ENCODE measurements around the gene OSBPL8. TPM values are rescaled to one million over a fixed set of nuclear protein-coding genes. Genes with fewer than 3 reads are reported as not detected.

The OSBPL8 gene
- total and polyA plus RNA-seq, 9 of the 15 experiments (the other 6 are each of a cell fraction or from before 2014, with no cell fraction given): 17.4 to 82.7 (median 42.8) TPM

DNA sequence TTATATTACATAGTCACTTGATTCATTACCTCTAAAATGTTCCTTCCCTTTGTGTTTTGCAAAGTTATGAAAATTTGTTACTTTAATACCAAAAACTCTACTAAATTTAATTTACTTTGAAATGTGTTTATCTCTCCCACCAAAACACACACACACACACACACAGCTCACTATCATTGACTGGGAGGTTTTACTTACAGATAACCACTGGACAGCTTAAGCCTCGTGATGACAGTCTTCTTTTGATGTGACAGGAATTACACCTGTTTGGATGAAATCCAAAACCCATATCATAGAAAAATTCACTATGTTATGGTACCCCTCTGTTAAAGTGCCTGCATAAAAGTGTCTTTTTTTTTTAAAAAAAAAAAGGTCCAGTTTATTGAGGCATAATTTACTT, 227.0 kb downstream of the OSBPL8 start (continued):
- TF ChIP-seq ARID1B (IDR thresholded peaks at IDR 0.05) (peak; percentile 64), TEAD4 (IDR thresholded peaks at IDR 0.05; ENCODE audit: low read length) (0 out of 2 replicates have a peak, but pooled peaks have one; percentile 43), TEAD4 (CRISPR knock-in tag; IDR thresholded peaks at IDR 0.05; ENCODE audit: borderline replicate concordance) (no peak), TCF3 (CRISPR knock-in tag; IDR thresholded peaks at IDR 0.05) (peak; percentile 72), MECOM (CRISPR knock-in tag; IDR thresholded peaks at IDR 0.05) (peak; percentile 82; the same call in 1 of the 2 replicates), NFIC (IDR thresholded peaks at IDR 0.05) (peak; percentile 45), ZNF347 (CRISPR knock-in tag; IDR thresholded peaks at IDR 0.05; ENCODE audit: low read depth) (no peak), ZEB2 (IDR thresholded peaks at IDR 0.05) (0 out of 2 replicates have a peak, but pooled peaks have one; percentile 31), MEIS2 (IDR thresholded peaks at IDR 0.05; ENCODE audit: partially characterized antibody) (peak; percentile 67)

GRCh38 chr12:76329606-76330005, 230.0 kb downstream of the OSBPL8 start:
- no TSS peak for BruUV-seq (replicated peaks)
- CTCF ChIA-PET (ENCODE audit: low intra/inter-chr PET ratio): no interaction called here
- no peaks in the 10 kb centered on the region for H3K9me1 ChIP-seq (ENCODE audit: control insufficient read depth, insufficient read depth, low read length)
- no peak for FAIRE-seq
- no peak for ATAC-seq
- H3K79me2 ChIP-seq (ENCODE audit: control insufficient read depth, insufficient read depth, low read length): no peaks in the 10 kb centered on the region
- in situ Hi-C loops (cut with MboI) (no loop called here), intact Hi-C loops (cut with micrococcal nuclease) (no loop called here)
- H3K9ac ChIP-seq (ENCODE audit: insufficient read depth in 1 of 2, low read depth in 2 of 2, low read length in 2 of 2): no peak overlapping the region
- whole genome bisulfite sequencing (ENCODE audit: insufficient coverage, low coverage, missing lambda C conversion rate): 57% methylated on average over 5 of the region's 5 CpGs
- no peaks in the 10 kb centered on the region for H3K36me3 ChIP-seq (ENCODE audit: control insufficient read depth, insufficient read depth, low read length)
- no peak overlapping the region for H3K4me3 ChIP-seq
- no peaks in the 10 kb centered on the region for H4K20me1 ChIP-seq (replicated peaks; ENCODE audit: control insufficient read depth, insufficient read depth, low read length)
- H3K9me3 ChIP-seq (replicated peaks; ENCODE audit: control insufficient read depth, insufficient read depth, low read depth, low read length): no peaks in the 10 kb centered on the region
- H2AFZ ChIP-seq (ENCODE audit: low read depth, low read length): no peak overlapping the region
- no peaks in the 10 kb centered on the region for H3K27me3 ChIP-seq (ENCODE audit: control insufficient read depth in 2 of 2, insufficient read depth in 2 of 2, low read length in 2 of 2)
- no peak overlapping the region for H3K27ac ChIP-seq (ENCODE audit: extremely low read depth, low read depth, low read length)
- DNase-seq (ENCODE audit: extremely low read depth in 1 of 4, low spot score in 3 of 4): no peak
- H3K4me1 ChIP-seq (replicated peaks in 1 of 2; ENCODE audit: control insufficient read depth in 2 of 2, insufficient read depth in 2 of 2, low read length in 2 of 2): peaks cover 0 to 9% of the 10 kb centered on the region in 2 experiments; a peak in 3 of 5 replicates
- H3K4me2 ChIP-seq (ENCODE audit: insufficient read depth, low read length): no peak overlapping the region
- POLR2A ChIA-PET: interaction anchor here (0.6 kb wide), 2 partner anchors 80 to 537 kb away, joined by 3 read pairs; no protein-coding TSS in a partner anchor
- no peak for TF ChIP-seq CHD1 (IDR thresholded peaks at IDR 0.05; ENCODE audit: low read length)
- TF ChIP-seq MAX (CRISPR knock-in tag; IDR thresholded peaks at IDR 0.05): no peak
- no peak for TF ChIP-seq MAZ (CRISPR knock-in tag; conservative IDR thresholded peaks at IDR 0.05 in 1 of 2, IDR thresholded peaks at IDR 0.05 in 1 of 2)
- no peak for TF ChIP-seq HDAC8 (tag; IDR thresholded peaks at IDR 0.05)
- TF ChIP-seq DACH1 (IDR thresholded peaks at IDR 0.05; ENCODE audit: partially characterized antibody): no peak
- TF ChIP-seq ASH1L (IDR thresholded peaks at IDR 0.05; ENCODE audit: borderline replicate concordance, low read depth, partially characterized antibody): no peak
- TF ChIP-seq CBX5 (IDR thresholded peaks at IDR 0.05; ENCODE audit: borderline replicate concordance, low read depth): no peak
- TF ChIP-seq EP400 (IDR thresholded peaks at IDR 0.05): 0 out of 2 replicates have a peak, but pooled peaks have one; percentile 0
